GM21526 (cell line): ENCODE measurements around the gene UBE2N.
"Not testable (repeated sequence)": the region's sequence is repeated elsewhere in the genome, so short reads cannot be mapped to it uniquely, and the experiment has no call there.

Experiments
- ATAC-seq: cut with Tn5 transposase; IDR thresholded peaks from one replicate; pipeline ENCODE4 v1.9.1; 2021; ENCODE audit warnings: moderate library complexity; ENCODE audit not compliant: unreplicated experiment, low FRiP score

Gene UBE2N

GRCh38 chr12:93381976-93382437 is 59.7 kb downstream of the UBE2N start:
- ATAC-seq: not testable (repeated sequence)

GRCh38 chr12:93381161-93381975 is 60.4 kb downstream of the UBE2N start:
- no peak for ATAC-seq

GRCh38 chr12:93380480-93381121 is 61.1 kb downstream of the UBE2N start:
- ATAC-seq: no peak

- ATAC-seq: no peak
These were observed 61.8 kb downstream of the UBE2N start for GRCh38 chr12:93379981-93380361.

GRCh38 chr12:93379326-93379980 is 62.3 kb downstream of the UBE2N start:
- no peak for ATAC-seq

GRCh38 chr12:93378998-93379325 is 62.8 kb downstream of the UBE2N start:
- ATAC-seq: no peak

GRCh38 chr12:93378196-93378997 is 63.4 kb downstream of the UBE2N start:
- ATAC-seq: peak; percentile 38

GRCh38 chr12:93377252-93378195 is 64.2 kb downstream of the UBE2N start, which contains the start of gene NUDT4:
TSS of gene NUDT4 (plus strand) at chr12:93377925. CDS start at chr12:93378323, 398 bp downstream.
- ATAC-seq: peak; percentile 65

GRCh38 chr12:93376436-93377251 is 65.1 kb downstream of the UBE2N start:
- ATAC-seq: no peak

- no peak for ATAC-seq
These were observed 65.8 kb downstream of the UBE2N start for GRCh38 chr12:93375906-93376305.

- ATAC-seq: no peak
These were observed 67.6 kb downstream of the UBE2N start for GRCh38 chr12:93373961-93374656.

- ATAC-seq: no peak
These were observed 70.8 kb downstream of the UBE2N start for GRCh38 chr12:93370947-93371346.

- ATAC-seq: no peak
These were observed 72.2 kb downstream of the UBE2N start for GRCh38 chr12:93369505-93369904.

GRCh38 chr12:93368766-93369165 is 73.0 kb downstream of the UBE2N start:
- ATAC-seq: no peak

GRCh38 chr12:93366422-93366821 is 75.3 kb downstream of the UBE2N start:
- no peak for ATAC-seq

GRCh38 chr12:93365616-93366405 is 75.9 kb downstream of the UBE2N start:
- no peak for ATAC-seq

GRCh38 chr12:93363841-93364297 is 77.9 kb downstream of the UBE2N start:
- ATAC-seq: no peak
